GM10266 (cell line): ENCODE results near the gene FBXW11.
"Not testable (repeated sequence)": the region's sequence is repeated elsewhere in the genome, so short reads cannot be mapped to it uniquely, and the experiment has no call there.

Experiments used
- DNase-seq: peaks from one replicate; pipeline ENCODE4 v3.0.0; 2012; ENCODE audit errors: extremely low spot score
- TF ChIP-seq, protein P1 (sequence below): IDR thresholded peaks from 2 replicates; pipeline ENCODE4 v1.5.1; 2012; ENCODE audit warnings: mild to moderate bottlenecking, low read depth; ENCODE audit not compliant: control insufficient read depth, insufficient read depth; ENCODE audit errors: missing control alignments

FBXW11 gene

DNA sequence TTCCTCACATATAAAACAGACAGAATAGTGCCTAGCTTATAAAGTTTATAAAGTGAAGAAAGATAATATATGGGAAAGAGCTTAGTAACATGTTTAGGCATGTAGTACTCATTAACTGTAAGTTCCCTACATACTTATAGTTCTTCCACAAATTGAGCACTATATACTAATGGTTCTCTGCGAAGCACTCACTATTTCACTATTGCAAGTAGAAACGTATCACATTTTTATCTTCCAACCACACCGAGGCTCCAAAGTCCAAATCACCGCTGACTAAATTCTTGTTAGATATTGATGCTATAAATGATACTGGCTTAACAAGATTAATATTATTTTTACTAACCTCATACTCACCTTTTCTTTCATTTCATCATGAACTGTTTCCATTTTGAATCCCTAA, 61.0 kb downstream of the FBXW11 start:
- TF ChIP-seq, protein P1, sequence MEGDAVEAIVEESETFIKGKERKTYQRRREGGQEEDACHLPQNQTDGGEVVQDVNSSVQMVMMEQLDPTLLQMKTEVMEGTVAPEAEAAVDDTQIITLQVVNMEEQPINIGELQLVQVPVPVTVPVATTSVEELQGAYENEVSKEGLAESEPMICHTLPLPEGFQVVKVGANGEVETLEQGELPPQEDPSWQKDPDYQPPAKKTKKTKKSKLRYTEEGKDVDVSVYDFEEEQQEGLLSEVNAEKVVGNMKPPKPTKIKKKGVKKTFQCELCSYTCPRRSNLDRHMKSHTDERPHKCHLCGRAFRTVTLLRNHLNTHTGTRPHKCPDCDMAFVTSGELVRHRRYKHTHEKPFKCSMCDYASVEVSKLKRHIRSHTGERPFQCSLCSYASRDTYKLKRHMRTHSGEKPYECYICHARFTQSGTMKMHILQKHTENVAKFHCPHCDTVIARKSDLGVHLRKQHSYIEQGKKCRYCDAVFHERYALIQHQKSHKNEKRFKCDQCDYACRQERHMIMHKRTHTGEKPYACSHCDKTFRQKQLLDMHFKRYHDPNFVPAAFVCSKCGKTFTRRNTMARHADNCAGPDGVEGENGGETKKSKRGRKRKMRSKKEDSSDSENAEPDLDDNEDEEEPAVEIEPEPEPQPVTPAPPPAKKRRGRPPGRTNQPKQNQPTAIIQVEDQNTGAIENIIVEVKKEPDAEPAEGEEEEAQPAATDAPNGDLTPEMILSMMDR: no peak

DNA sequence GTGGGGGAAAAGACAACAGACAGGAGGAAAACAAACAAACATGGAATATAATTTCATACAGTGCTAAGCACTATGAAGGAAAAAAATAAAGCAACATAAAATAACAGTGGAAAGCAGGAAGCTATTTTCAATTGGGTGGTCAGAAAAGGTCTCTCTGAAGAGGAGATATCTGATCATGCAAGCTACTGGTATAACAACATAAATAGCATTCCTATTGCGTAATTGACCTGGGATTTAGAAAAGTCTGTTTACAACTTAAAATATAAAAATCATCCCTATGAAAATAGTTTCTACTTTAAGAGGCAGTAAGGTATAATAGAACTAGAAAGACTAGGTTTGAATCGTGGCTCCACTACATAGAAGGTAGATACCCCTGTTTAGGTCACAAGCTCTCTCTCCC, 61.4 kb downstream of the FBXW11 start:
- TF ChIP-seq, protein P1: no peak
- DNase-seq: no peak

More for the DNA sequence above, 61.0 kb downstream of the FBXW11 start:
- no peak for DNase-seq

DNA sequence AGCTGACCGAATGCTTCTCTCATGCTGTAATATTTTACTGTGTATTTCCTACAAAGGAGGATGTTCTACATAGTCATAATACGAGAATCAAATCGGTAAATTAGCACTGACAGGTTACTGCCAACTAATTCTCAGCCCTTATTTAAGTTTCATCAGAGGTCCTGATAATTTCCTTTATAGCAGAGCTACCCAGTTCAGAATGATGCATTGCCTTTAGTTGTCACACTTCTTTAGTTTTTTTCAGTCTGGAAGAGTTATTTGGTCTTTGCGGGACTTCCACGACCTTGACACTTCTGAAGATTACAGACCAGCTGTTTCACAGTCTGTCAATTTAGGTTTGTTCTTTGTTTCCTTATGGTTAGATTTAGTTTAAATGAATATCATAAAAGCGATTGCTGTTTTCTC, 64.3 kb downstream of the FBXW11 start:
- DNase-seq: not testable (repeated sequence)

DNA sequence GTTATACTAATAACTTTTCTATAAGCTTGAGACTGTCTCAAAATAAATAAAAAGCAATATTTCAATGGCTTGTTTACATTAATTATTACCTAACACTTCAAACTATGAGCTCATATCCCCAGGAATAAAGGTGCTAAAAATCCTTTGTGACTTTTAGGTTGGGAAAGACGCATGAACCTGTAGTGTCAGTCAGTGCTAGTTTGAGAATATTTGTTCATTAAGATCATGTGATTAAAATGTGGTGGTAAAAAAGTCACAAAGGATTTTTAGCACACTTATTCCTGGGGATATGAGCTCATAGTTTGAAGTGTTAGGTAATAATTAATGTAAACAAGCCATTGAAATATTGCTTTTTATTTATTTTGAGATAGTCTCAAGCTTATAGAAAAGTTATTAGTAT, 64.8 kb downstream of the FBXW11 start:
- DNase-seq: not testable (repeated sequence)

DNA sequence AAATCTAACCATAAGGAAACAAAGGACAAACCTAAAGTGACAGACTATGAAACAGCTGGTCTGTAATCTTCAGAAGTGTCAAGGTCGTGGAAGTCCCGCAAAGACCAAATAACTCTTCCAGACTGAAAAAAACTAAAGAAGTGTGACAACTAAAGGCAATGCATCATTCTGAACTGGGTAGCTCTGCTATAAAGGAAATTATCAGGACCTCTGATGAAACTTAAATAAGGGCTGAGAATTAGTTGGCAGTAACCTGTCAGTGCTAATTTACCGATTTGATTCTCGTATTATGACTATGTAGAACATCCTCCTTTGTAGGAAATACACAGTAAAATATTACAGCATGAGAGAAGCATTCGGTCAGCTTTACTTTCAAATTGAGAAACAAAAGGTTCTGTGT, 65.2 kb downstream of the FBXW11 start:
- DNase-seq: not testable (repeated sequence)

DNA sequence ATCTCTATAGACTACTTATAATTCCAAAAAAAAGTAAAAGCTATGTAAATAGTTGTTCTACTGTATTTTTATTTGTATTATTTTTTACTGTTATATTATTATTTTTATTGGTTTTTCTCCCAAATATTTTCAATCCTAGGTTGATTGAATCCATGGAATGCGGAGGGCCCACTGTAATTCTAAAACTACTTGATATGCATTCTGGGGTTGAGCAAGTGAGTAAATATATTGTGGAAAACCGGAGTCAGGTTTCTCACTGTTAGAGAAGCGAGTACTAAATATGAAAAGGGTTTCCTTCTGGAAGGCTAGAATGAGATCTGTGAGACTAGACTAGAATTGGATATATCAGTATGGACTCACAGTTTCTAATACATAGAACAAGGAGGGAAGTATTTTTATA, 66.5 kb downstream of the FBXW11 start:
- TF ChIP-seq, protein P1: no peak
- DNase-seq: no peak

DNA sequence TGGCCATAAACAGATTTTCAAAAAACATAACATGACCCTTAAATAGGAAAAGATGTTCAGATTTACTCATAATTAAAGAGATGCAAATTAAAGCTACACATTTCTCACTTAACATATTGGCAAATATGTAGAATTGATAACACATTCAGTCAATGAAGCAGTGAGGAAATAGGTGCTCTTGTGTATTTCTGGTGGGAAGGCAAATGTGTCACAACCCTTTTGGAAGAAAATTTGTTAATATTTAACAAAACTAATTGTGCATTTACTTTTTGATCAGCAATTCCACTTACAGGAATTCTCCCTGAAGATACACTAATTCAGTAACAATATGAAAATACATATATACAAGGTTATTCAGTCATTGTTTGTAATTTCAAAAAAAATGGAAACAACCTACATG, 68.1 kb downstream of the FBXW11 start:
- TF ChIP-seq, protein P1: no peak
- no peak for DNase-seq

DNA sequence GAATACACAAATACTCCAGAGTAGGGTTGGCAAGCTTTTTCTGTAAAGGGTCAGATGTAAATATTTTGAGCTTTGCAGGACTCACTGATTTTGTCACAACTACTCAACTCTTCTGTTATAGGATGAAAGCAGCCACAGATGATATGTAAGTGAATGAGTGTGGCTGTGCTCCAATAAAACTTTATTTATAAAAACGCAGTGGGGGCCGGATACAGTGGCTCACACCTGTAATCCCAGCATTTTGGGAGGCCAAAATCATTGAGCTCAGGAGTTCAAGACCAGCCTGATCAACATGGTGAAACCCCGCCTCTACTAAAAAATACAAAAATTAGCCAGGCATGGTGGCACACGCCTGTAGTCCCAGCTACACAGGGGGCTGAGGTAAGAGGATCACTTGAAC, 69.1 kb downstream of the FBXW11 start:
- TF ChIP-seq, protein P1: no peak
- DNase-seq: no peak

DNA sequence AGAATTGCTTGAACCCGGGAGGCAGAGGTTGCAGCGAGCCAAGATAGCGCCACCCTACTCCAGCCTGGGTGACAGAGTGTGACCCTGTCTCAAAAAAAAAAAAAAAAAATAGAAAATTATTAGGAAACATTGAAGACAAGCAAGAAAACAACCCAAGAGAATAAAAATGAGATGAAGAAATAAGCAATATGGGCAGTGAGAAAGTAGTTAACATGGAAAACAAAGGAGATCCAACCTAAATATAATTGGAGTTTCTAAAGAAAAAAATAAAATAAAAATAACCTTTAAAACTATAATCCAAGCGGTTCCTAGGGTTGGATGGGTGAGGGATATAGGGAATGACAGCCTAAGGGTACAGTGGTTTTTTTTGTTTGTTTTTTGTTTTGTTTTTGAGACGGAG, 71.9 kb downstream of the FBXW11 start:
- no peak for DNase-seq
- TF ChIP-seq, protein P1: no peak
